SH-SY5Y (cell line): ENCODE data around the gene LMF1.

Experiments
- GATA2 ChIP-seq: IDR thresholded peaks from 2 replicates; pipeline ENCODE4 v1.6.1; 2011; ENCODE audit warnings: mild to moderate bottlenecking, low read depth, low read length
- GATA3 ChIP-seq: IDR thresholded peaks from 2 replicates; pipeline ENCODE4 v1.6.1; 2011; ENCODE audit warnings: low read depth, mild to moderate bottlenecking, low read length, moderate library complexity

GRCh38 chr16:930076-930475 is 40.7 kb downstream of the LMF1 start:
- TF ChIP-seq GATA2 (no peak), GATA3 (no peak)
